Stimulated activated CD8-positive, alpha-beta memory T cell treated with anti-CD3 and anti-CD28 coated beads, Interleukin-7, amount 100 ng/mL, for 24 hours (primary cell): ENCODE measurements around the gene MAB21L4.

Source experiments
- DNase-seq: peaks from one replicate; pipeline ENCODE4 v3.0.0-alpha.2; 2020; ENCODE audit warnings: low read depth

Gene MAB21L4

DNA sequence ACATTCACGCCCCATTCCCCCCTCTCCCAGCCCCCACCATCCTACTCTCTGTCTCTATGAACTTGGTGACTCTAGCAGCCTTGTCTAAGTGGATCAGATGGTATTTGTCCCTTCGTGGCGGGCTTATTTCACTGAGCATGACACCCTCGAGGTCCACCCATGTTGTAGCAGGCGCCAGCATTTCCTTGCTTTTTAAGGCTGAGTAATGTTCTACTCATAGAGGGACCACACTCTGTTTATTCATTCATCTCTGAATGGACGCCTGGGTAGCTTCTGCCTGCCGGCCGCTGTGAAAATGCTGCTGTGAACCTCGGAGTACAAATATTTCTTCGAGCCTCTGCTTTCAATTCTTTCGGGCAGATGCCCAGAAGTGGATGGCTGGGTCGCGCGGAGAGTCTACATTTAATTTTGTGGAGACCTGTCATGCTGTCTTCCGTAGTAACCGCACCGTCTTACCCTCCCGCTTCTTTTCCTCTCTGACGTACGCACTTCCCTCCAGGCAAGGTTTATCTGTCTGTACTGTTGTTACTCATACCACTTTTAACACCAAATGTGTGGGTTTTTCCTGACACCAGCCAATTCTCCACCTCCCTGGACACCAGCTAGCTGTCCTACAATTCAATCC lies 15.8 kb upstream of the MAB21L4 start:
- no peak for DNase-seq

DNA sequence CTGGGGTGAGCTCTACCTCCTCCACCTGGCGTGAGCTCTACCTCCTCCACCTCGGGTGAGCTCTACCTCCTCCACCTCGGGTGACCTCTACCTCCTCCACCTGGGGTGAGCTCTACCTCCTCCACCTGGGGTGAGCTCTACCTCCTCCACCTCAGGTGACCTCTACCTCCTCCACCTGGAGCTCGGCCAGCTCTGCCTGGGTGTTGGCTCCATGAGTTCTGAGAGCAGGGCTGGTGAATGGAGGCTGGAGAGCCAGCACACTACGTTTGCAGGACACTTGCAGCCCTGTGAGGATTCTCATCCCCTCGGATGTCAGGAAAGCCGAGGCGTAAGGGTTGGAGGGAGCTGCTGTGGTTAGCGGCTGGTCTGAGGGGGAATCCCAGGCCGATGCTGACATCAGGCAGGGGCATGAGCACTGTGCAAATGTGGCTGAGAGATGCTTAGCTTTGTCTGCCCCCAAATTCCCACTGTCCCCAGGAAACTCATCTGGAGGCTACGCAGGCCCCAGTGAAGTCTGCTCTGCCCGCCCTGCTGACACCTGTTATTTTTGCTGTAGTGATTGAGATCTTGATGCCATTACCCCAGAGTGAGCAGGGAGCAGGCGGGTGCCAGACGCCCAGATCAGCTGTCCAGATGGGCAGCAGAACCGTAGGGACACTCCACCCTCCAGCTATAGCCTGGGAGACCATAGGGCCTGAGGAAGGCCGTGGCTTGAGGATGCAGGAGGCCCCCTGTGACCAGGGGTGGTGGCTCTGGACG lies 13.4 kb upstream of the MAB21L4 start:
- DNase-seq = no peak

DNA sequence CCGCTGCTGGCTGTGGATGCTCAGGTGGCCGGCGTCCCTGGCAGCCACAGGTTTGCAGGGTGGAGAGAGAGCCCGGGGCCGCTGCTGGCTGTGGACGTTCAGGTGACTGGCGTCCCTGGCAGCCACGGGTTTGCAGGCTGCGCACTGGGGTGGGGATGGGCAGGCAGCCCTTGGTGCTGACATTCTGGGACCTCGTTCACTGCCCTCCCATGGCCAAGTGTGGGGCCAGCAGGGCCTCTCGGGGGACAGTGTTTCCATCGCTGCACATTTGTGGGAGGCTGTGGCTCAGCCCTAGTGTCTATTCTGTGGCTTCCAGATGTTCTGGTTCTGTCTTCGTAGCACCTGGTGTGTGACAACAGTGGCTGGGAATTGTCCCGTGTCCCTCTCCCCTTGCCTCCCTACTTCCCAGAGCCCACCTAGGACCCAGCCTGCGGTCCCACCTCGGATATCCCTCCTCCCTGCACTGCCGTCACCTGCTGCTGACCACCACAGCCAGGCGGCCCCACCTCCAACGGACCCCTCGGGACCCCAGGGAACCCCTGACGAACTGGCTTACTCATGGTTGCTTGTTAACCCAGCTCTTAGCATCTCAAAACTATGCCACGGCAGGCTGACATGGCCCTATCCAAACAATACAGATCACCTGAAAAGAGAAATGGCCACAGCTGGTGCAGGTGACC lies 11.1 kb upstream of the MAB21L4 start:
- DNase-seq = no peak

DNA sequence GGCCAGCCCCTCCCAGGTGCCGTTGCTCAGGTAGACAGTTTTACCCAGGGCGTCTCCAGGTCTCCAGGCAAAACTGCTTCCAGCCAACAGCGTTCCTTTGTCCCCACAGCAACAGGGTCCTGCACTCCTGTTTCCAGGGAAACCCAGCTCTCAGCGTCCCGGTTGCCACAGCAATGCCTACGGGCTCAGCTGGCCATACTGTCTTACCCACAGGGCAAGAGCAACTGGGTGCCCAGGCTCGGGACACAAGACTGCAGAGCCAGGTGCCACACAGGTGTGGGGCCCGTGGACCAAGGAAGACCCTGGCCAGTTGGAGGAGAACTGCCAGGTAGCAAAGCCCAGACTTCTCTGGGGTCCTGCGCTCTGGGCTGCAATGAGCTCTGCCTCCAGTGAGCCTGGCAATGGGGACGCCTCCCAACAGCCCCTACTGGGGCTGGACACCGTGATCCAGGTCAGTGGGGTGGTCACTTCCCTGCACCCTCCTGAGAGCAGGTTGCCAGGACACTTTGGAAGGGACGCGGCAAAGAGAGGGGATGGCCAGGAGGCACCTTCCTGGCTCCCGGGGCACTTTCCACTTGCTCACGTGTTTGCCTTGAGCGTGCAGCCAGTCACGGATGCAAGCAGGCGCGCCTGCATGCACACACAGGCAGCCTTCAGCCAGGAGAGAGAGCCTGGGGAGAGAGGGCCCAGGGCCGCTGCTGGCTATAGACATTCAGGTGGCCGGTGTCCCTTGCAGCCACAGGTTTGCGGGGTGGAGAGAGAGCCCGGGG lies 10.4 kb upstream of the MAB21L4 start, which contains the start of gene CROCC2:
Gene CROCC2, plus strand, starts transcription at position 196 of the 770 bp plus-strand sequence. Its CDS starts 178 bp downstream, at position 374.
- no peak for DNase-seq

DNA sequence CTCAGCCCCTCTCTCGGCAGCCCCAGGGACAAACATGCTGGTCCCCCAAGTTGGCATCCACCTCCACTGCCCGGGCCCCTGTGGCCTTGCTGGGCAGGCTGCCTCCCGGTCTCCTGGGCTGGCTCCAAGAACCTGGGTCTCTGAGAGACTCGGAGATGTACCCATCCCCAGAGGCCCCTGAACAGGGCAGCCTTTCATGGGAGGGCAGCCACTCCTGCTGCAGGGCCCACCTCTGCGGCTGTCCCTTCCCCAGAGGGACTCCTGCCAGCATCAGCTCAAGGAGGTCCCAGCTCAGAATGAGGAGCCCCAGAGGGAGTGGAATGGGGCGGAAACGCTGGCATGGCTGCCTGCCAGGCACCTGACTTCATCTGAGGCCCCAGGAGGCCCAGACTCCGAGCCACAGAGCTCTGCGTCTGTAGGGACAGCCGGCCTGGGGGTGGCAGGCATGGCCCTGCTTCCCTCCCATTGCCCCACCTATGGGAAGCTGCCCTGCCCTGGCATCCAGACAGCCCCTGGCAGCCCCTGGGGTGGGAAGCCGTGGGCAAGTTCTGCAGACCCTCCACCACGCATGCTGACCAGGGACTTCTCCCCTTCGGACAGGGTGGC lies 9.3 kb upstream of the MAB21L4 start:
- no peak for DNase-seq

DNA sequence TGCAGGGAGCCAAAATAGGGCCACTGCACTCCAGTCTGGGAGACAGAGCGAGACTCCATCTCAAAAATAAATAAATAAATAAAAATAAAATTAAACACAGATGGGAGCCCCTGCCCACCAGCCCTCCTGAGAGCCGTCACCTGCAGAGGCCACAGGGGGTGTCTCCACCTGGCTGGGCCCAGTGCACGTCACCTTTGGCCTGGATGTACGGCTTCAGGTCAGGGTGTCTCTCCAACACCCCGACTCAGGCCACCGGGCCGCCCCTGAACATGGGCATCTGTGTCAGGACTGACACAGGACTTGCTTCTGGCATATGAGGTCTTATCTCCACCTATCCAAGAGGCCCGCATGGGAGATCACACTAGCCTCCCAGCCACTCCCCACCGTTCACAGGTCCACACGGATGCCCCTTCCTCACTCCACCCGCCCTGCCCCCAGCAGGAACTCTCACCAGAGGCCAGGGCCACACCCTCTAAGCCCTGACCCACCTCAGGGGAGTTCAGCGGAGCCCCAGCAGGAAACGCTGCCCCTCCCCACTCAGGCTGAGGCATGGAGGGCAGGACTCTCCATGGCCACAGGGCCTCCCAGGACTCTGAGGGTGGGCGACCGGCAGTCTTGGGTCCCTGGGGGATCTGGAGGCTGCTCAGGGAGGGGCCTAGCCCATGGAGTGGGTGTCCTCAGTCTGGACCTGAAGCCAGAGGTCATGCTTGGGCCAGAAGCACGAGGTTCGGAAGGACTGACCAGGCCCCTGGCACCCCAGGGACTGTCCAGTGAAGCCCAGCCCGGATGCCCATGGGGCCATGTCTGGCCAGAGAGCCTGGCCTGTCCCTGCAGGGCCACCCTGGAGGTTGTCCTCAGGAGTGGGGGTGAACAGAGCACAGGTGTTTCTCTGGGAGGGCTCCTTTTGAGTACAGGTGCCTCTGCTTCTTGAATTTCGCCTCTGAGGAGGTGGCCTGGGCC lies 8.5 kb upstream of the MAB21L4 start:
- no peak for DNase-seq

DNA sequence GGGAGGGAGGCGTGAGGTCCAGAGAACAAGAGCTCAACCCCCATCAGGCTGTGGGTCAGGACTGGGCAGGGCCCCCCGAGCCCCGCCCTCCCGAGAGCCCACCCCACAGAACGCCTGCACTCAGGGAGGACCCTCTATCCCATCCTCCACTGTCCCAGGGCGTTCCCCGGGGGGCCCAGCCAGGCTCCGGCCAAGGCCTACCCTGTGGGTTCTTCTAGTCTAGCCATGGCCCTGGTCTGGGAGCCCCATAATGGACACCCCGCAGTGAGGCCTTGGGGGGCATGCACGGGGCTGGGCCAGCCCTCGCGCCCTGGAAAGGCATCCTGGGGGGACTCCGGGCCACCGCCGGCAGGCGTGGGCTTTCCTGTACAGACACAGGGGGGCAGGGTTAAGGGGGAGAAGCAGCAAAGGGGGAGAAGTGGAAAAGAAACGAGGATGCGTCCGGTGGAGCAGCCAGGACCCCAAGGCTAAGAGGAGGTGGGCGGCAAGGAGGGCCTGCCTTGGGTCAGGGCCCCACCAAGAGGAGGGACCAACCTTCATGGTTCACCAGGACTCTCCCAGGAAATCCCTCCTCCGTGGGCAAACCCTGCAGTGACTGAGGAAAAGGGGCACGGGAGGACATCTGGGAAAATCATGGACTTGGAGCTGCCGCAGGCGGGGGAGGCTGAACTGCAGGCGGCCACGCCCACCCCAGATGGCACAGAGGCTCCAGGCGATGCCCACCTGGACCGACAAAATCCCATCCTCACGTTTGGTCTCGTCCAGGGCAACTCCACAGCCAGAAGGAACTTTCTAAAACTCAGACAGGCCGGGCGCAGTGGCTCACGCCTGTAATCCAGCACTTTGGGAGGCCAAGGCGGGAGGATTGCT lies 7.5 kb upstream of the MAB21L4 start:
- no peak for DNase-seq

DNA sequence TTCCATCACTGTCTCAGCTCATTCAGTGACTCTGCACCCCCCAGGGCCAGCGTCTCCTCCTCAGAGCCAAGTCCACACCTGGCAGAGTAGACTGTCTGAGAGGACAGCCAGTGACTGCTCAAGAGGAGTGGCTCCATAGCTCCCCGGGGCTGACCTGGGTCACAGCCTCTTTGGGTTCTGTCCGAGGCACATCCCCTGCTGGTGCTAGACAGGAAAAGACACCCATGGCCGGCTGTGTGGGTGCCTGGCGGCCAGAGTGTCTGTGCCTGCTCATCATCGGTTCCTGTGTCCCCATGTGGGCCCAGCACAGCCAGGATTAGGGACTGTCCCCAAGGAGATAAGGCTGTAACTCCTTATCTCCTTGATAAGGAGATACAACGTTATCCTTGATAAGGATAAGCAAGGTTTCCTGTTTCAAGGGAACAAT lies 6.7 kb upstream of the MAB21L4 start:
- DNase-seq = no peak

DNA sequence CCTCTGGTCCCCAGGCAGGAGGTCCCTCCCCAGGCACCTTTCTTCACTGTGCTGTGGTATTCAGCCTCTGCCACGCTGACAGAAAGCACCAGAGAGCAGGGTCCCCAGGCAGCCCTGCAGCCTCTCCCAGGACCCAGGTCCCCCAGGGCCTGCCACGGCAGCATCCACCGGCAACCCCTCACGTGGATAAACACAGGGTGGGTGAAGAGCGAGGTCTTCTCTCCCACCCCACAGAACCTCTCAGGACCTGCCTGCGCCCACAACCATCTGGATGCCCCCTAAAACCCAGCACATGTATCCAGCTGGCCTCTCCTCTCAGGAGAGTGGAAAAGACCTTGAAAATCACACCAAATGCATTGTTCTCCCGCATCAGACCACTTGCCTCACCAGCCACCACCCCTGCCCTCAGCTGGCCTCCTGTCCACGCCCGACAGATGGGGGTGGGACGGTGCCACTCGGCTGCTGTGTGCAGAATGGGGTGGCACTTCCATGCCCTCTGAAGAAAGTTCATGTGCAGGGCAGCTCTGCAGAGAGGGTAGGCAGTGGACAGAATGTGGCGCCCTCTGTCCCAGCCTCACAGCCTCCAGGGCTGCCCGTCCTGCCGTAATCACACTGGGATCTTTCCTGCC lies 6.1 kb upstream of the MAB21L4 start:
- no peak for DNase-seq

DNA sequence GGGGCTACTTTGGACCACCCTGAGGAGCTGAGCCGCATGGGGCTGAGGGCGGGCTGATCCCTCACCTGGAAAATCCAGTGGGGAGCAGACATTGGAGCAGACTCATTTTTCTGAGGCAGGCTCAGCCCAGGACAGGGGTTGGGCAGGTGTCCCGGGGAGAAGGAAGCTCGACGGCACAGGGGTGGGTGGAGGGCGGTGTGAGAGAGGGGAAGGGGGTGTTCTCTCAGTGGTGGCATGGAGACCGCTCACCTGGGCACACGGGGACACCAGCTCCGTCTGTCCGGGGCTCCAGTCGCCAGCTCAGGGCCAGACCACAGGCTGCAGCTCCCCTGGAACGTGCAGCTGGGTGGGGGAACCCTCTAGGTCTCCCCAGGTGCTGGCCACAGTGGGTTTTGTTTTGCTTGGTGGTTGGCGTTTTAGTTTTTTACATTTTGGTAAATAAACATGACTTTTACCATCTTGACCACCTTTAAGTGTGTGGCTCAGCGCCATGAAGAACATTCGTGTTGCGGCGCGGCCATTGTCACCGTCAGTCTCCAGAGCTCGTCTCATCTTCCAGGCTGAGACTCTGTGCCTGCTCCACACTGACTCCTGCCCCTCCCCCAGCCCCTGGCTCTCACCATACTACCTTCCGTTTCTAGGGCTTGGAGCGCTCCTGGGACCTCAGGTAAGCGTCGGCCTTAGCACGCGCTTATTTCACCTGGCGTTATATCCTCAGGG lies 4.3 kb upstream of the MAB21L4 start:
- no peak for DNase-seq

DNA sequence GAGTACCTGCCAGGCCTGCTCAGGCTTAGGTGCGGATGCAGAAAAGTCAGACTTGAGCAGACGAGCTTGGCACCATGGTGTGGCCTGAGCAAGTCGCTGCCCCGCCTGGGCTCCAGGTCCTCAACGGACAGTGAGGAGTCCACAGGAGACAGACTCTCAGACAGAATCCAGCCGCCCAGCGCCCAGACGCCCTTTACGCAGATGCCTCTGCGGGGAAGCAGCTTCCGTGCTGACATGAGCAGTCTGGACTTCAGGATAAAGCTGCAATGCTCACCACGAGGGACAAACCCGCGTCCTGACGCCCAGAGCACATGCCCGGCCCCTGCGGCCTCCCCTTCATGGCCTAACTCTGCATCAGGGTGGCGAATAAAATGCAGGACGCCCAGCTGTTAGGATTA lies 3.5 kb upstream of the MAB21L4 start:
- no peak for DNase-seq

DNA sequence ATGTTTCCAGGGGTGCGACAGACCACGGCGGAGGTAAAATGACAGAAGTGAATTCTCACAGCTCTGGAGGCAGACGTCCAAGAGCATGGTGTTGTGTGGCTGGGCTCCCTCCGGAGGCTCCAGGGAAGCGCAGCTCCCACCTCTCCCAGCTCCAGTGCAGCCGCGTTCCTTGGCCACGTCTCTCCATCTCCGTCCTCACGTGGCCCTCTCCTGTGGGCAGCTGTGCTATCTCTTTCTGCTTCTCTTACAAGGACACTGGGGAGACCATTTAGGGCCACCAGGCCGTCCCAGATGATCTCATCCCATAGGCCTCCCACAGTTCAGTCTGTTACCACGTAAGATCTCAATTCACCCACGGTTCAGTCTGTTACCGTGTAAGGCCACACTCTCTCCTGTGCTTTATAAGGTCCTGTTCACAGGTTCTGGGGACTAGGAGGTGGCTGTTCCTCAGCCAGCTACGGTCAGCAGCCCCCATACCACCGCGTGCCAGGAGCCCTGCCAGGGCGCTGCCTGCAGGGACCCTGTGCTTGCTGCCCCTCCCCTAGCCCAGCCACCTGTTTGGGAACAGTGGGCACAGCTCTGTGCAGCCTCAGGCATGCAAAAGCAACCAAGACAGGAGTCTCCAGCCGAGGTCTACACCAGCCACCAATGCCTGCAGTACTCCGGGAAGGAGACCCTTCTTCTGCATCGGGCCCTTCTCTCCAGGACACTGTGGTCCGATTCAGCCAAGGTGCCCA lies 2.9 kb upstream of the MAB21L4 start:
- DNase-seq = no peak

DNA sequence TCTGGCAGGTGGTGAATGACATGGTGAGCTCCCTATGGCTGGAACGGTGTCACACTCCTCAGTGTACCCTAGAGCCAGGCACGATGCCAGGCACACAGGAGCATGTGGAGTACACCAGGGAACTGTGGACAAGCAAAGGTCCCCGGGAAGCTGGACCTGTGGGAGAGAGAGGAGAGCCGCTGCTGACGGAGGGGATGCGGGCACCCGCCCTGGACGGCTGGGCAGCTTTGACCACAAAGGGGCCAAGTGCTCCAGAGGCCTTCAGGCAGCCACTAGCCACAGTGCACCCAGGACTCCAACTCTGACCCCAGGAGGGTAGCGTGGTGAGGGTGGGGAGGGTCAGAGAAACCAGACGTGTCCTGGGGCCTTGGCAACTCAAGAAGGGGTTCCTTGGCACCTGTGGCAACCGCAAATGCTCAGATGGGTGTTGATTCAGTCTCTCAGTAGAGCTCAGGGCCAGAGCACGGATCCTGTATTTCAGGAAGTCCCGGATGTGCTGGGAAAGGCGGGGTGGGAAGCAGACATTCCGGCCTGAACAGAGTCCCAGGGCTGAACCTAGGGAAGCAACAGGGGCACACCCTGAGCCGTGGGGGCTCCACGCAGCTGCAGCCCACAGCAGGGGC lies 2.3 kb upstream of the MAB21L4 start:
- DNase-seq = no peak

DNA sequence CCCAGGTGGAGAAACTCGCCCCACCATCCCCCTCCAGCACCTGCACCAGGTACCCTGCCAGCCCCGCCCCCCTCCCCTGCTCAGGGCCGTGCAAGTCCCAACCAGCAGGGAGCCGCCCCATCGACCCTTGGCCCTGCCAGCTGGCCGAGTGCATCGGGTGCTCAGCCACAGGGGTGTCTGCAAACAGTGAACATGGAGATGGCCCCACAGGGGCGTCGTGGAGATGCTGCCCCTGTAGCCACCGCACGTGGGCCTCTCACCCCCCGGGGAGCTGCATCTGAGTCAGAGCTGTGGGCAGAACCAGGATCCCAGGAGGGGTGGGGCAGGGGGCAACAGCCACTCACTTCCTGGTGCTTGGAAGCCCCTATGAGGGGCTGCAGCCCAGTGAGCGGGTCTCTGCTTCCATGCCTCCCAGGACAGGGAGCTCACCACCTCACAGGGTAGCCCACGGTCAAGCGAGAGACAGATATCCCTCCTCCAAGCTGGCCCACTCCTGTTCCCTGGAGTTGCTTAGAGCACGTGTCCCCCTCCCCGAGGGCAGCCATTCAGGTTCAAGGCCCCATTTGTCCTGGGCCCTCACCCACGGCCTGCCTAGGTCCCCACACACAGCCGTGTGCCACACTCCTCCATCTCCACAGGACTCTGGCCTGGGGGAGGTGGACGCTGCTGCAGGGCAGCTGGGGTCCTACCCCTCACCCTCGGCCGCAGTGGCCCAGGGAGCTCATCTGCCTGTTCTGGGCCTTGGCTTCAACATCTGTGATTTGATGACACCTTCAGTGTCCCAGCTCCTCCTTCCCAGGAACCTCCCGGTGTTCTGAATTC lies 1.1 kb upstream of the MAB21L4 start:
- no peak for DNase-seq

DNA sequence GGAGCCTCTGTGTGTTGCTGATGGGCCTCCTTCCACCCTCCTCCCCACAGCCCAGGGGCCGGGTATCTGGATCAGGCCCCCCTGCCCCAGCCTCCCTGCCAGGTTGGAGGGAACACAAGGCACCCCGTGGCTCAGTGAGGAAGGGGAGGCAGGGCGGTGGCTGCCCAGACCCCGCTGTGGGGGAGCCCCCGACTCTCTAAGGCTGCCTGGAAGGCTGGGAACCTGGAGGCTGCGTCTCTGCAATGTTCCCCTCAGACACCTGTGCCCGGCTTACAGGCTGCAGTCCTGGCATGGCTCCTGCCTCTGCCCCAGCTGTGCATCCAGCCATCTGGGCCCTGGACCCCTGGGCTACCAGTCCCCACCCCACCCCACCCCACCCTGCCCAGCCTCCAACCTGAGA lies 438 bp upstream of the MAB21L4 start:
- DNase-seq = no peak

DNA sequence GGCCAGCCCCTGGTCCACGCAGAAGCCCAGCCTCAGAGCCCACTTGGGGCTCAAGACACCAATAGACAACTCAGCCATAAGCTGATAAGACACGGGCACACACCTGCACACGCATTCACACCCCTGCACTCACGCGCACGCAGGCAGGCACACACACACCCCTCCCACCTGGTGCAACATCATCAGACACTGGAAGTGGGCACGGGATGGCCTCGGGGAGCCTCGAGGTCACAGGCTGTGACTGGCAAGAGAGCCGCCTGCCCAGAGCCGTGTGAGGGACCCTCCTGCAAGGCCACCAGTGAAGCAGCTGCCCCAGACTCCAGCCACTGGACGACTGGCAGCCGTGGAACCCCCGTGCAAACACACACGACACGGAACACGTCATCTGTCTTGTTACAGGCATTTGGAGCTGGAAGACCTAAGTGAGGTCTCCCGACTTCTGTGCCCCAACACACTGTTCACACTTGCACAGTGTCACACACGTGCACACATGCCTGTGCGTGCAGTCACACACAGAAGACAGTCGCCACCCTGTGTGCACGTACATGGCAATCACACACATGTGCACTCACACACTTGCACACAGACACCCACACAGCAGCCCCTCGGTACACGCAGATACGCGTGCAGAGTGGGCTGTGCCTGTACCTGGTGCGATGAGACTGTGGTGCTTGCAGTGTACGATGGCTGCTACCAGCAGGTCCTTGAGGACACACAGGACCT lies 959 bp downstream of the MAB21L4 start:
- no peak for DNase-seq
